Measurements from ENCODE around the gene PDE7B. TPM values are rescaled to one million over a fixed set of nuclear protein-coding genes. Genes with fewer than 3 reads are reported as not detected.

PDE7B gene
- total RNA-seq, 1 experiment from 2014 or later: not detected

DNA sequence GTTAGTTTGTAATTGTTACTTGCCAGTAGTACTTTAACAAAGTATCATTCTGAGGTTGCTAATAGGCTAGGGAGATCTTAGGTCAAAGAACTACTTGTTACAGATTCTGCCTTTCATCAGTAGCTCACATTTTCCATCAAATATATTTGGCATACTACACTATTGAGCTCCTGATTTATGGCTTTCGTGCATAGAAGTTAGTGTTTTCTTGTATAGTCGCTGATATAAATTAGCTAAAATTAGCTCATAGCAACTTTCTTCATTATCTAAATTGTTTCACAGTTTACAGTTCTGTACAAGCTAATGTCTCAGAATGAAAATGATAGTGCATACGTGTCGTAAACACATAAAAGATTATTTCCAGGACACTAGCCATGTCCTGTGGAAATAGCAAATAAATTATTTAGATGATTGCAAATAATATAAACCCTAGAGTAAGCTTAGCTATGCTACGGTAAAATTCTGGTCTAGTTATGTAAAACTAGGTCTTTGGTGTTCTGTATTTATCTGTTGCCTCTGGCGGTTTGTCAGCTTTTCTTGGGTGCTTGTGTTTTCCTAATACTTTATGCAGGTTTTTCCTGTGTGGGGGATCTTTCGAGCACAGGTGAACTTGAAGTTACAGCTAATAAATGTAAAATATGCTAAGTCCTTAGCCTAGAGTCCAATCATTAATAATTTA lies 15.1 kb downstream of the PDE7B start:
- peaks cover 4% of the 10 kb centered on the region for H3K9me3 Mint-ChIP-seq
- TF ChIP-seq ESRRA (CRISPR knock-in tag; IDR thresholded peaks at IDR 0.05; ENCODE audit: borderline replicate concordance) (no peak), IRF1 (CRISPR knock-in tag; IDR thresholded peaks at IDR 0.05) (no peak), GTF2I (CRISPR knock-in tag; conservative IDR thresholded peaks at IDR 0.05) (no peak), CREM (CRISPR knock-in tag; IDR thresholded peaks at IDR 0.05) (no peak), AR (CRISPR knock-in tag; IDR thresholded peaks at IDR 0.05) (no peak), CREB1 (CRISPR knock-in tag; IDR thresholded peaks at IDR 0.05) (no peak), ZNF671 (CRISPR knock-in tag; IDR thresholded peaks at IDR 0.05) (no peak), SMAD3 (CRISPR knock-in tag; IDR thresholded peaks at IDR 0.05; ENCODE audit: borderline replicate concordance) (no peak), PREB (CRISPR knock-in tag; IDR thresholded peaks at IDR 0.05; ENCODE audit: borderline replicate concordance) (no peak), EMX1 (CRISPR knock-in tag; IDR thresholded peaks at IDR 0.05) (no peak), TP53 (CRISPR knock-in tag; IDR thresholded peaks at IDR 0.05) (no peak), SOX15 (CRISPR knock-in tag; IDR thresholded peaks at IDR 0.05) (no peak), NFE2L1 (CRISPR knock-in tag; IDR thresholded peaks at IDR 0.05) (no peak)
- TF ChIP-seq, protein P1, sequence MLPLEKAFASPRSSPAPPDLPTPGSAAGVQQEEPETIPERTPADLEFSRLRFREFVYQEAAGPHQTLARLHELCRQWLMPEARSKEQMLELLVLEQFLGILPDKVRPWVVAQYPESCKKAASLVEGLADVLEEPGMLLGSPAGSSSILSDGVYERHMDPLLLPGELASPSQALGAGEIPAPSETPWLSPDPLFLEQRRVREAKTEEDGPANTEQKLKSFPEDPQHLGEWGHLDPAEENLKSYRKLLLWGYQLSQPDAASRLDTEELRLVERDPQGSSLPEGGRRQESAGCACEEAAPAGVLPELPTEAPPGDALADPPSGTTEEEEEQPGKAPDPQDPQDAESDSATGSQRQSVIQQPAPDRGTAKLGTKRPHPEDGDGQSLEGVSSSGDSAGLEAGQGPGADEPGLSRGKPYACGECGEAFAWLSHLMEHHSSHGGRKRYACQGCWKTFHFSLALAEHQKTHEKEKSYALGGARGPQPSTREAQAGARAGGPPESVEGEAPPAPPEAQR (CRISPR knock-in tag; IDR thresholded peaks at IDR 0.05): no peak
- TF ChIP-seq, protein P2, sequence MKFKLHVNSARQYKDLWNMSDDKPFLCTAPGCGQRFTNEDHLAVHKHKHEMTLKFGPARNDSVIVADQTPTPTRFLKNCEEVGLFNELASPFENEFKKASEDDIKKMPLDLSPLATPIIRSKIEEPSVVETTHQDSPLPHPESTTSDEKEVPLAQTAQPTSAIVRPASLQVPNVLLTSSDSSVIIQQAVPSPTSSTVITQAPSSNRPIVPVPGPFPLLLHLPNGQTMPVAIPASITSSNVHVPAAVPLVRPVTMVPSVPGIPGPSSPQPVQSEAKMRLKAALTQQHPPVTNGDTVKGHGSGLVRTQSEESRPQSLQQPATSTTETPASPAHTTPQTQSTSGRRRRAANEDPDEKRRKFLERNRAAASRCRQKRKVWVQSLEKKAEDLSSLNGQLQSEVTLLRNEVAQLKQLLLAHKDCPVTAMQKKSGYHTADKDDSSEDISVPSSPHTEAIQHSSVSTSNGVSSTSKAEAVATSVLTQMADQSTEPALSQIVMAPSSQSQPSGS (CRISPR knock-in tag; IDR thresholded peaks at IDR 0.05; ENCODE audit: borderline replicate concordance, low read depth): no peak
- TF ChIP-seq, protein P3, sequence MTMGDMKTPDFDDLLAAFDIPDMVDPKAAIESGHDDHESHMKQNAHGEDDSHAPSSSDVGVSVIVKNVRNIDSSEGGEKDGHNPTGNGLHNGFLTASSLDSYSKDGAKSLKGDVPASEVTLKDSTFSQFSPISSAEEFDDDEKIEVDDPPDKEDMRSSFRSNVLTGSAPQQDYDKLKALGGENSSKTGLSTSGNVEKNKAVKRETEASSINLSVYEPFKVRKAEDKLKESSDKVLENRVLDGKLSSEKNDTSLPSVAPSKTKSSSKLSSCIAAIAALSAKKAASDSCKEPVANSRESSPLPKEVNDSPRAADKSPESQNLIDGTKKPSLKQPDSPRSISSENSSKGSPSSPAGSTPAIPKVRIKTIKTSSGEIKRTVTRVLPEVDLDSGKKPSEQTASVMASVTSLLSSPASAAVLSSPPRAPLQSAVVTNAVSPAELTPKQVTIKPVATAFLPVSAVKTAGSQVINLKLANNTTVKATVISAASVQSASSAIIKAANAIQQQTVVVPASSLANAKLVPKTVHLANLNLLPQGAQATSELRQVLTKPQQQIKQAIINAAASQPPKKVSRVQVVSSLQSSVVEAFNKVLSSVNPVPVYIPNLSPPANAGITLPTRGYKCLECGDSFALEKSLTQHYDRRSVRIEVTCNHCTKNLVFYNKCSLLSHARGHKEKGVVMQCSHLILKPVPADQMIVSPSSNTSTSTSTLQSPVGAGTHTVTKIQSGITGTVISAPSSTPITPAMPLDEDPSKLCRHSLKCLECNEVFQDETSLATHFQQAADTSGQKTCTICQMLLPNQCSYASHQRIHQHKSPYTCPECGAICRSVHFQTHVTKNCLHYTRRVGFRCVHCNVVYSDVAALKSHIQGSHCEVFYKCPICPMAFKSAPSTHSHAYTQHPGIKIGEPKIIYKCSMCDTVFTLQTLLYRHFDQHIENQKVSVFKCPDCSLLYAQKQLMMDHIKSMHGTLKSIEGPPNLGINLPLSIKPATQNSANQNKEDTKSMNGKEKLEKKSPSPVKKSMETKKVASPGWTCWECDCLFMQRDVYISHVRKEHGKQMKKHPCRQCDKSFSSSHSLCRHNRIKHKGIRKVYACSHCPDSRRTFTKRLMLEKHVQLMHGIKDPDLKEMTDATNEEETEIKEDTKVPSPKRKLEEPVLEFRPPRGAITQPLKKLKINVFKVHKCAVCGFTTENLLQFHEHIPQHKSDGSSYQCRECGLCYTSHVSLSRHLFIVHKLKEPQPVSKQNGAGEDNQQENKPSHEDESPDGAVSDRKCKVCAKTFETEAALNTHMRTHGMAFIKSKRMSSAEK (CRISPR knock-in tag; IDR thresholded peaks at IDR 0.05; ENCODE audit: borderline replicate concordance): no peak
- no peaks in the 10 kb centered on the region for H3K27me3 Mint-ChIP-seq (ENCODE audit: low read depth)
- ATAC-seq (no peak), DNase-seq (ENCODE audit: low spot score) (no peak)
- H3K27ac Mint-ChIP-seq: no peak overlapping the region
- H3K4me1 Mint-ChIP-seq: no peaks in the 10 kb centered on the region
- no peaks in the 10 kb centered on the region for H3K36me3 Mint-ChIP-seq
- POLR2A ChIA-PET: no interaction called here
- CTCF ChIA-PET: interaction anchor here (0.9 kb wide), 1 partner anchor 43 kb away, joined by 3 read pairs; no protein-coding TSS in a partner anchor
- H3K4me3 Mint-ChIP-seq: no peak overlapping the region

All from WTC11 (cell line).